ENCODE data around the gene NR3C1.

The NR3C1 gene

GRCh38 chr5:143362664-143363227 lies 40.7 kb downstream of the NR3C1 start:
- no peak for DNase-seq (ENCODE audit: low read depth)

GRCh38 chr5:143361438-143361837 lies 42.0 kb downstream of the NR3C1 start:
- DNase-seq (ENCODE audit: low read depth): no peak

DNA sequence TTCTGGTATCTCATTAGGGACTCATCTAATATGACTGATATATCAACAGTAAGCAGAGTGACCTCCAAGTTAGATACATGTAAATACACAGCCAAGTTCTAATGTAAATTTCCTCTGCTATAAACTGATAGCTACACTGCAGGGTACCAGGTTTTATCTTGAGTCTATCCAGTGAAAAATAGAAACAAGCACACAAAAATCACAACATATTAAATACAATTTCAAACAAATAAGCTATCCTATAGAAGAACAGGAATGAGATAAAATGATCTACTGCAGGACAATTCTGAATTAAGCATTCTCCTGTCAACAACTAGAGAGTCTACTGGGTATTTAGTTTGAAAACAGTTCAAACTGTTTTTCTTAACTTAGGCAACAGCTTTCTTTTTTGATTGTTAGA lies 42.7 kb downstream of the NR3C1 start:
- no peak for DNase-seq (ENCODE audit: low read depth)

DNA sequence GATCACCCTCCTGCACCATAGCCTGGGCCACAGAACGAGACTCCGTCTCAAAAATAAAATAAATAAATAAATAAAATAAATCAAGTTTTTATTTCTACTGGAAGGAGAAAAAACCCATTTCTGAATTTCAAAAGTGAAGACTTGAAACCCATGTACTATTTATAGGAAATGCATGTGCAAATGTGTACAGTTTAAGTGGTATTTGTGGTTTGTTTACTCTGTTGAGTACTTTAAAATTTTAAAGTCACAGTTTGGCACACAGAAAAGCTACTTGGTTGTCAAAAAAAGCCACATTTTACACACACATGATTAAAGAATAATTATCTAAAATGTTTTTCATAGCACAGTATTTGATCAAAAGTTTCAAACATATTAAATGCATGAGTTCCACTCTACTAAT lies 43.6 kb downstream of the NR3C1 start:
- no peak for DNase-seq (ENCODE audit: low read depth)

- DNase-seq (ENCODE audit: low read depth): no peak
Observed at GRCh38 chr5:143356855-143357583, 46.5 kb downstream of the NR3C1 start.

DNA sequence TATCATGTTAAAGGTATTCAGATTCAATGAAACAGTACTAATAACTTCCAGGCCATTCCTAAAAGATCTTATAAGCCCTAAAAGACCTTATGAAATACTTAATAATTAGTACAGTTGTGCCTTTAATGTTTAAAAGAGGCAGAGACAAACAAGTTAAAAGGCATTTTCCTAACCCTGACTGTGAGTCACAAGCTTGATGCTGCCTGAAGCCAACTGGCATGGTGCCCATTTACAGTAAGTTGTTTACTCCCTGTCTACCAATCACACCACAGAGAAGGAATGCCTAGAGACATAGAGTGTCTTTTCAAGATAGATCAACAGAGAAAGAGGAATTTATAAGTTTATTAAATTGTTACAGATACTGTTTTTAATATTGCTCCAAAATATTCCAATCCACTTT lies 47.8 kb downstream of the NR3C1 start:
- DNase-seq (ENCODE audit: low read depth): peak; percentile 61

GRCh38 chr5:143354025-143354424 lies 49.5 kb downstream of the NR3C1 start:
- DNase-seq (ENCODE audit: low read depth): no peak

DNA sequence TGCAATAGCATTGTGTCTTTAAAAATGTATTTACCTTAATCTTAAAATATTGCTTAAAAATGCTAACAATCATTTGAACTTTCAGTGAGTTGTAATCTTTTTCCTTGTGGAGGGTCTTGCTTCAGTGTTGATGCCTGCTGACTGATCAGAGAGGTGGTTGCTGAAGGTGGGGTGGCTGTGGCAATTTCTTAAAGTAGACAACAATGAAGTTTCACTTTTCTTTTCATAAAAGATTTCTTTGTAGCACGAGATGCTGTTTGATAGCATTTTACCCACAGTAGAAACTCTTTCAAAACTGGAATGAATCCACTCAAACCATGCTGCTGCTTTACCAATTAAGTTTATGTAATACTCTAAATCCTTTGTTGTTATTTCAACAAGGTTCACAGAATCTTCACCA lies 50.8 kb downstream of the NR3C1 start:
- no peak for DNase-seq (ENCODE audit: low read depth)

DNA sequence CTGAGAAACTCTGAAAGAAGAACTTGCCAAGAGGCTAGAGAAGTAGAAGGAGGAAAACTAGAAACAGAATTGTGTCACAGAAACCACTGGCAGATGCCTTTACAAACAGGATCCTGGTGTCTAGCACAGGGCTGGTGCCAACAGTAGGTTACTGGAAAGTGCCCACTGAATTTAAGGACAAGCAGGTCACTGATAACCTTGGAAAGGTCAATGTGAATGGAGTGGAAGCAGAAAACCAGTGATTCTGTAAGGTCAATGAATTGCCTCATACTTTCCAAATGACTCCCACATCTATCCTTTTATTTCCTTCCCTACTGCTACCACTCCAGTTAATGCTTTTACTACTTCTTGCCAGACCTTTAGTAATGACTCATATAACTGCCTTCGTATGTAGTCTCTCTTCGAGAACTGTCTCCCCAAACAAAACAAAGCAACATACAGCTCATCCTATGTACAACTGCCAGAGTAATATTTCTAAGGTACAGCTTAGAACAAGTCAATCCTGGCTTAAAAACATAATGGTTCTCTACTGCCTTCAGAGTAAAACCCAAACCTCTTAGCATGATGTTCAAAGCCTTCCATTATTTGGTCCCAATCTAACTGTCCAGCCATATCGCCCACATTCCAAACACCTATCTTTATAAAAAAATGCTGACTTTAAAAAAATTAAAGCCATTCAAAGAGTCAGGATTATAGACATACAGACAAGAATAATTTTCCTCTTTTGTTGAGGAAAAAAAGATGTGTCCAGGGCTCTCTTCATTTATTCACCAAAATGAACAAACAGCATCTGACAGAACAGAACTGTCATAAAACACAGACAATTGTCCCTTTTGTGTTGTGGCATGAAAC lies 52.5 kb downstream of the NR3C1 start:
- peak; percentile 56 for DNase-seq (ENCODE audit: low read depth)

- DNase-seq (ENCODE audit: low read depth): no peak
Observed at GRCh38 chr5:143350341-143350740, 53.1 kb downstream of the NR3C1 start.

GRCh38 chr5:143349177-143349576 lies 54.3 kb downstream of the NR3C1 start:
- DNase-seq (ENCODE audit: low read depth): no peak

GRCh38 chr5:143347698-143348344 lies 55.7 kb downstream of the NR3C1 start:
- no peak for DNase-seq (ENCODE audit: low read depth)

GRCh38 chr5:143347046-143347445 lies 56.4 kb downstream of the NR3C1 start:
- DNase-seq (ENCODE audit: low read depth): no peak

- DNase-seq (ENCODE audit: low read depth): no peak
Observed at GRCh38 chr5:143345671-143346440, 57.6 kb downstream of the NR3C1 start.

DNA sequence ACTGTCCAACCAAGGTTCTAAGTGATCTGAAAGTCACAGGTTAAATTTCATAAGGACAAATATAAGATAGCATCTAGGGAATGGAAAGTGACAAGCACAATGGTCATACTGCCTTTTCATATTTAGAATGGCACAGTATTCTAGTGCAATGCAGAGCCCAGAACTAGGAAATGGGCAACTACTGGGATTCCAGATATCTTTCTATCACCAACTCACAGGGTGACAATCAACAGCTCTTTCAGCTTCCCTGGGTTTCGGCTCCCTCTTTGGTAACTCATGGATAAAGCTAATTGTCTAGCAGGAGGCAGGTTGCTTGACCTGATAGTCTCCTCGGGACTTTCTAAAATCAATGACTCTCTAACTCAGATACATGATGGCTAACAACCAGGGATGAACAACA lies 60.4 kb downstream of the NR3C1 start:
- DNase-seq (ENCODE audit: low read depth): no peak

DNA sequence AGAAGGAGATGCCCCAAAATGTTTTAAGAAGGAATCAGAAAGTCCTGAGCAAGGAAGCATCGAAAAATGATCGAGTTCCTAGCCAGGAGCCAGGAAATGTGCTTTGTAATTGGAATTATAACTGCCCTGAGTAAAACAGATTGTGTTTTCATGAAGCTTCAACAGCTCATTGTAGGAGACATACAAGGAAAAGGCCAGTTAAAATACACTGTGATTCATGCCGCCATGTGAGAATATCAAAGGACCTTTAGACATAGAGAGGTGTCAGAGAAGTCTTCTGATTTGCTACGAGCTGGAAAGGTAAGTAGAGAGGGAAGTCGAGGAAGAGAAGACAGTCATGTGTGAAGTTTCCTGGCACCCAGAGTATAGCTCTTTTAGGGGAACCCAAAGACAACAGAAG lies 60.9 kb downstream of the NR3C1 start:
- no peak for DNase-seq (ENCODE audit: low read depth)

- no peak for DNase-seq (ENCODE audit: low read depth)
Observed at GRCh38 chr5:143341807-143342570, 61.5 kb downstream of the NR3C1 start.

DNA sequence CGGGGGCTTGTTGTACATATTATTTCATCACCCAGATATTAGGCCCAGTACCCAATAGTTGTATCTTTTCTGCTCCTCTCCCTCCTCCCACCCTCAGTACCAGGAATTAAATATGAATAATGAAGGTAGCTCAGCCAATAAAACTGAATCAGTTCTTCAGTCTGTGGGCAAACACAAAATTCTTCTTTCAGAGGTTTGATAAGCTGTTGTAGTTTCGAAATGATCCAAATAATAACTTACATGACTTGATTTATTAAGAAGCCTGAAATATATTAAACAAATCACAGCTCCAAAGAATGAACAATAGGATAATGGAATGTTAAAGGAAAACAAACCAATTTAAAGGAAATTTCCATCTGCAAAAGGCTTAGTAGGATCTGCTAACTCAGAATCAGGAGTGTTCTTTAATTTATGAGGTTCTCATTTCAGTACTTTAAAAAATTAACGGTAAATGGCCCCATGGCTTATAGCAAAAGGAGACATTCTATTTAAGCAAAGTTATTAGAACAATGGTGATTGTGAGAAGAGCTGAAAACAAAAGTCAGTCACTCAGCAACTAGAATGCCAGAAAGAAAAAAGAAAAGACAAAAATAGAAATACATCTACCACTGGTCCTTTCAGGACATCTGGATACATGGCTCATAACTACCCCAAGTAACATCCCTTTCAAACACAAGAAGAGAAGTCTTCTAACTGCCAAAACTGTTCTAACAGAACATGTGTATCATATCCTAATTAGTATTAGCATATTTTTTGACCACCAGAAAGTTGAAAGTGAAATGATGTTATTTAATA lies 62.4 kb downstream of the NR3C1 start:
- DNase-seq (ENCODE audit: low read depth): no peak

DNA sequence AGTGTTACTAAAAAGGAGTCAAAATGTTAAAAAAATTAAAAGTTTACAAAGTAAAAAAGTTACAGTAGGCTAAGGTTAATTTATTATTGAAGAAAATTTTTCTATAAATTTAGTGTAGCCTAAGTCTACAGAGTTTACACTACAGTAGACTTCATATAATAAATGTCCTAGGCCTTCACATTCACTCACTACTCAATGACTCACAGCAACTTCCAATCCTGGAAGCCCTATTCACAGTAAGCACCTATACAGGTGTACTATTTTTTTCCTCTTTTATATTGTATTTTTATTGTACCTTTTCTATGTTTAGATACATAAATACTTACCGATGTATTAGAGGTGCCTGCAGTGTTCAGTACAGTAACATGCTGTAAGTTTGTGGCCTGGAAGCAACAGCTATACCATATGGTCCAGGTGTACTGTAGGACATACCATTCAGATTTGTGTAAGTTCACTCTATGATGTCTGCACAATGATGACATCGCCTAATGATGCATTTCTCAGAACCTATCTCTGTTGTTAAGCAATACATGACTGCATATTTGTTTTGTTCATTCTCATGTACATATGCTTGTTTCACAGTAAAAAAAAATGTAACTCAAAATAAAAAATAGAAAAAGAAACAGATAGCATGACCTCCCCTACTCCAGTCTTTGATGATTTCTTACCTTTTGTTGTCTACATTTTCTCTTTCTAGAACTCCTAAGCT lies 64.7 kb downstream of the NR3C1 start:
- no peak for DNase-seq (ENCODE audit: low read depth)

GRCh38 chr5:143337946-143338345 lies 65.5 kb downstream of the NR3C1 start:
- DNase-seq (ENCODE audit: low read depth): no peak

All from GM04503 (cell line).